Measurements from ENCODE around the gene RSPRY1.

DNA sequence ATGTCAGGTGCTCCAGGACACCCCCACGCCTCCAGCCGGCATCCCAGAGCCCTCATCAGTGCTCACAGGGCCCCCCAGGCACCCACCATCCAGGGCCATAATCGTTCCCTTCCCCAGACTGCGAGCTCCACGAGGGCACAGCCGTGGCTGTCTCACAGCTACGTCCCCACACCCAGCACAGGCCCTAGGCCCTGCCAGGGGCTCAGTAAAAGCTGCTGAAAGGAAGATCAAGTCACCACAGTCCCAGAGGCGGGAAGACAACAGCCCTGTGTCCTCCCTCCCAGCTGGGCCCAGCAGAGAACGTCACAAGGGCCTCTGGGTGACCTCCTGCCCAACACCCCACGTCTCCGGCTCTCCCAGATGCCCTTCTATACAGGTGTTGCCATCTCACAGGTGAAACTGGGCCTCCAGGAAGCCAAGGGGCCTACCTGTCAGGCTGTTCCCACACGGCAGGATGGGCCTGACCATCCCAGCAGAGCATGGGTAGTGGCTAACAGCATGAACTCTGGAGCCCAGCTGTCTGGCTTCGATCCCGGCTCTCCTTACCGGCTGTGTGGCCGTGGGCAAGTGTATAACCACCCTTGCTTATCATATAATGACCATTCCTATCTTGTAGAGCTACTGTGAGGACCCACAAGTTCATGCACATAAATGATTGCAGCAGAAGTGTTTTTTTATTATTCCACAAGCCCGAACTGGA lies 76.9 kb downstream of the RSPRY1 start:
- TF ChIP-seq POLR2A (IDR thresholded peaks at IDR 0.05) (no peak), CTCF (IDR thresholded peaks at IDR 0.05) (no peak)
